OCI-LY1 (cell line): ENCODE data around the gene HPCAL1.

Experiments used
- H2AFZ ChIP-seq: fragments of 200-600 bp; sonication (generic), shearing (Covaris generic); 2 replicates; pipeline ENCODE4 v1.6.0; 2014; ENCODE audit warnings: antibody characterized with exemption, mild to moderate bottlenecking, low read length
- H3F3A ChIP-seq: fragments of 200-600 bp; sonication (generic), shearing (Covaris generic); 2 replicates; pipeline ENCODE4 v1.6.0; 2014; ENCODE audit warnings: mild to moderate bottlenecking, antibody characterized with exemption, low read length, moderate library complexity; ENCODE audit not compliant: insufficient read depth
- H3K27ac ChIP-seq: fragments of 200-600 bp; sonication (generic); 2 replicates; pipeline ENCODE4 v1.5.1; 2014; ENCODE audit warnings: low read length, mixed run types, mild to moderate bottlenecking, low read depth; ENCODE audit not compliant: poor library complexity, severe bottlenecking
- H3K27me3 ChIP-seq: fragments of 200-600 bp; sonication (generic); 2 replicates; pipeline ENCODE4 v1.6.0; 2014; ENCODE audit warnings: antibody characterized with exemption, mild to moderate bottlenecking, low read length, moderate library complexity; ENCODE audit not compliant: insufficient read depth
- H3K36me3 ChIP-seq: fragments of 200-600 bp; sonication (generic); 2 replicates; pipeline ENCODE4 v1.6.1; 2014; ENCODE audit warnings: mild to moderate bottlenecking, antibody characterized with exemption, low read length, moderate library complexity, mixed read lengths; ENCODE audit not compliant: insufficient read depth
- H3K4me1 ChIP-seq: fragments of 200-600 bp; sonication (generic); 2 replicates; pipeline ENCODE4 v1.5.1; 2014; ENCODE audit warnings: mild to moderate bottlenecking, low read length, moderate library complexity; ENCODE audit not compliant: insufficient read depth, severe bottlenecking
- H3K4me2 ChIP-seq: fragments of 200-600 bp; sonication (generic), shearing (Covaris generic); 2 replicates; pipeline ENCODE4 v1.6.1; 2014; ENCODE audit warnings: low read length
- H3K4me3 ChIP-seq: fragments of 200-600 bp; sonication (generic); 2 replicates; pipeline ENCODE4 v1.5.1; 2014; ENCODE audit warnings: low read length, low read depth, mild to moderate bottlenecking, mixed read lengths; ENCODE audit not compliant: poor library complexity, severe bottlenecking
- H3K79me2 ChIP-seq: fragments of 200-600 bp; shearing (Covaris generic); 2 replicates; pipeline ENCODE4 v1.6.1; 2016; ENCODE audit warnings: mixed run types, low read length, mixed read lengths; ENCODE audit not compliant: insufficient read depth
- H3K9ac ChIP-seq: fragments of 200-600 bp; sonication (generic), shearing (Covaris generic); 2 replicates; pipeline ENCODE4 v1.6.1; 2014; ENCODE audit warnings: mild to moderate bottlenecking, low read length, mixed read lengths
- H3K9me2 ChIP-seq: fragments of 200-600 bp; sonication (generic), shearing (Covaris generic); 2 replicates; pipeline ENCODE4 v1.6.1; 2014; ENCODE audit warnings: low read depth, mild to moderate bottlenecking, low read length, mixed read lengths
- H3K9me3 ChIP-seq: fragments of 200-600 bp; shearing (Covaris generic); 2 replicates; pipeline ENCODE4 v1.6.1; 2014; ENCODE audit warnings: low read length, mixed read lengths
- H4K20me1 ChIP-seq: fragments of 200-600 bp; sonication (generic), shearing (Covaris generic); 2 replicates; pipeline ENCODE4 v1.6.0; 2016; ENCODE audit warnings: mild to moderate bottlenecking, low read length; ENCODE audit not compliant: insufficient read depth
- EZH2 ChIP-seq: fragments of 200-600 bp; sonication (generic), shearing (Covaris generic); IDR thresholded peaks from 2 replicates; pipeline ENCODE4 v1.8.0; 2017; ENCODE audit warnings: borderline replicate concordance, mixed run types, mild to moderate bottlenecking, antibody characterized with exemption, low read length, moderate library complexity, mixed read lengths
- TF ChIP-seq, protein P1 (sequence below): fragments of 200-600 bp; sonication (generic), shearing (Covaris generic); IDR thresholded peaks from 2 replicates; pipeline ENCODE4 v1.5.1; 2017; ENCODE audit warnings: mild to moderate bottlenecking, antibody characterized with exemption, low read length, moderate library complexity, mixed read lengths

HPCAL1 gene

DNA sequence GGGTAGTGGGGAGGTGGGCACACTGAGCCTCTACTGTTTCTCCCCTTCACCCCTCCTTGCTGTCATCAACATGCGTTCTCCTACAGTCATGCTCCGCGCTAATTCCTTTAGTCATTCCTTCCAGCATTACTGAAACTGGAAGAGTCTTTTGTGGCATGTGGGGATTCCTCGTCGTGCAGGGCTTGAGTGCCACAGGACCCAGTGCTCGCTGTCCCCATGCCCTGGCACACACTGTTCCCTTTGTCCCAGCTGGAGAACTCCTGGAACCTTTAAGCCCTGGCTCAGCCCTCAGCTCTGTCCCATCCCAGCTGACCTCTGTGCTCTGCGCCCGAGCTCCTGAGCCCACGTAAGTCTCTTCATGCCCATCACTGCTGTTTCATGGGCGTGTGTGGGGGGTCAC, 103.3 kb downstream of the HPCAL1 start:
- TF ChIP-seq, protein P1, sequence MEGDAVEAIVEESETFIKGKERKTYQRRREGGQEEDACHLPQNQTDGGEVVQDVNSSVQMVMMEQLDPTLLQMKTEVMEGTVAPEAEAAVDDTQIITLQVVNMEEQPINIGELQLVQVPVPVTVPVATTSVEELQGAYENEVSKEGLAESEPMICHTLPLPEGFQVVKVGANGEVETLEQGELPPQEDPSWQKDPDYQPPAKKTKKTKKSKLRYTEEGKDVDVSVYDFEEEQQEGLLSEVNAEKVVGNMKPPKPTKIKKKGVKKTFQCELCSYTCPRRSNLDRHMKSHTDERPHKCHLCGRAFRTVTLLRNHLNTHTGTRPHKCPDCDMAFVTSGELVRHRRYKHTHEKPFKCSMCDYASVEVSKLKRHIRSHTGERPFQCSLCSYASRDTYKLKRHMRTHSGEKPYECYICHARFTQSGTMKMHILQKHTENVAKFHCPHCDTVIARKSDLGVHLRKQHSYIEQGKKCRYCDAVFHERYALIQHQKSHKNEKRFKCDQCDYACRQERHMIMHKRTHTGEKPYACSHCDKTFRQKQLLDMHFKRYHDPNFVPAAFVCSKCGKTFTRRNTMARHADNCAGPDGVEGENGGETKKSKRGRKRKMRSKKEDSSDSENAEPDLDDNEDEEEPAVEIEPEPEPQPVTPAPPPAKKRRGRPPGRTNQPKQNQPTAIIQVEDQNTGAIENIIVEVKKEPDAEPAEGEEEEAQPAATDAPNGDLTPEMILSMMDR, result no peak
- TF ChIP-seq EZH2, result no peak
- Histone ChIP-seq H3K36me3 (no peaks in the 10 kb centered on the region), H3K79me2 (no peaks in the 10 kb centered on the region), H3K9ac (no peak overlapping the region), H3K9me3 (no peaks in the 10 kb centered on the region), H3K27ac (no peak overlapping the region), H3K9me2 (no peaks in the 10 kb centered on the region), H3K4me2 (no peak overlapping the region), H3K4me3 (no peak overlapping the region), H2AFZ (no peak overlapping the region), H3F3A (peaks cover 4% of the 10 kb centered on the region; the same call in 1 of the 2 replicates), H4K20me1 (no peaks in the 10 kb centered on the region), H3K4me1 (peaks cover 34% of the 10 kb centered on the region), H3K27me3 (no peaks in the 10 kb centered on the region; the same call in 1 of the 2 replicates)

DNA sequence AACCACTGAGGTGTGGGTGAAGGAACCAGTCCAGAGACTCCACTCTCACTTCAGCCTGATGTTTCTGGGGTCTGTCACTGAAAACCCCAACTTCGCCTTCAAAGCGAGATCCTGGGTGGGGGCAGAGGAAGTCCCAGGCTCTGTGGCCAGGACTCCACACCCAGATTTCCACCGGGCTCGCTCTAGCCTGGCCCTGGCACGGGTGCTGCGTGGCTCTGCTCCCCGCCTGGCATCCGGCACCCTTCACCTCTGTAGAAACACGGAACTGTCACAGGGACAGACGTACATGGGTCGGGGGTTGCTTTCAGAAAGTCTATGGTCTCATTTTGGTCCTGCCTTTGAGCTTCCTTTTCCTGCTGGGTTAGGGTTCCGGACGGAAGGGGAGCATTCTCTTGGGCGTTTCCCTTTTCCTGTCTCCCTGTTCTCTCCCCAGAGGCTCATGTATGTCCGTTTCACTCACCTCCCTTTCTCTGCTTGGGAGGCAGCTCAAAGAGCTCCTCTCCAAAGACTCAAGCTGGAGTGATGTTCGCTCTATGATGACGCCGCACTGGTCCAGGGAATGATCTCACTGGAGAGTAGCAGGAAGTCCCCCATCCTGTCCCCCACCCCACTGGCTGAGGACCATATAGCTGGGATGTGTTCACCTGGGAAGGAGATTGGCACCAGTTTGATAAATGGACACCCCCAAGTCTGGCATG, 103.9 kb downstream of the HPCAL1 start:
- no peak overlapping the region for H3K4me2 ChIP-seq
- H3K27me3 ChIP-seq, result no peaks in the 10 kb centered on the region; the same call in 1 of the 2 replicates
- peaks cover 40% of the 10 kb centered on the region for H3K4me1 ChIP-seq

DNA sequence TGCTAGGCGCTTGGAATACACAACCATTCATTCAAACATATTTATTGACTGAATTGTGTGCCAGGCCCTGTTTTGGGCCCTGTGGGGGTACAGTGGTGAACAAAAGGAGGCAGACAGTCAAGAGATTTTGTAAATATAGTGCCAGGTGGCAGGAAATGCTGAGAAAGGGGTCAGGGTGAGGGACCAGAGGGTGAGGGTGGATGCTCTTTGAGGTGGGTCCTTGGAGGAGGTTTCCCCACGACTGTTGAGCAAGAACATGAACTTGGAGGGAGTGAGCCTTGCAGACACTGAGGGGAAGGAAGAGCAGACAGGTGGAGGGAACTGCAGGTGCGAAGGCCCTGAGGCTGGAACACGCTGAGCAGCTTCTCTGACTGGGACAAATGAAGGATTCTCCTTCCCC, 104.7 kb downstream of the HPCAL1 start:
- no peak overlapping the region for H3K27ac ChIP-seq
- no peak overlapping the region for H3K4me2 ChIP-seq

More for the DNA sequence above, 103.9 kb downstream of the HPCAL1 start:
- Histone ChIP-seq H3F3A (peaks cover 4% of the 10 kb centered on the region; the same call in 1 of the 2 replicates), H2AFZ (no peak overlapping the region), H3K27ac (no peak overlapping the region), H4K20me1 (no peaks in the 10 kb centered on the region), H3K79me2 (no peaks in the 10 kb centered on the region), H3K9me2 (no peaks in the 10 kb centered on the region), H3K9ac (no peak overlapping the region), H3K4me3 (no peak overlapping the region), H3K9me3 (no peaks in the 10 kb centered on the region), H3K36me3 (no peaks in the 10 kb centered on the region)
- no peak for TF ChIP-seq EZH2
- TF ChIP-seq, protein P1, result no peak

More for the DNA sequence above, 104.7 kb downstream of the HPCAL1 start:
- peaks cover 48% of the 10 kb centered on the region for H3K4me1 ChIP-seq
- no peak overlapping the region for H3K4me3 ChIP-seq
- H3F3A ChIP-seq, result peaks cover 4% of the 10 kb centered on the region; the same call in 1 of the 2 replicates
- no peaks in the 10 kb centered on the region for H4K20me1 ChIP-seq
- no peaks in the 10 kb centered on the region for H3K36me3 ChIP-seq
- no peaks in the 10 kb centered on the region for H3K79me2 ChIP-seq
- H3K9me3 ChIP-seq, result no peaks in the 10 kb centered on the region
- H3K9ac ChIP-seq, result no peak overlapping the region
- no peak overlapping the region for H2AFZ ChIP-seq
- TF ChIP-seq, protein P1, result no peak
- no peaks in the 10 kb centered on the region for H3K9me2 ChIP-seq
- H3K27me3 ChIP-seq, result no peaks in the 10 kb centered on the region; the same call in 1 of the 2 replicates
